DLD1 (cell line): ENCODE results near the gene CACUL1.
"Not testable (repeated sequence)": the region's sequence is repeated elsewhere in the genome, so short reads cannot be mapped to it uniquely, and the experiment has no call there.

Source experiments
- in situ Hi-C: cut with HindIII; loops from 2 replicates; pipeline ENCODE4 v1.10.0; 2017; ENCODE audit warnings: low sequenced_read_pairs

Gene CACUL1

DNA sequence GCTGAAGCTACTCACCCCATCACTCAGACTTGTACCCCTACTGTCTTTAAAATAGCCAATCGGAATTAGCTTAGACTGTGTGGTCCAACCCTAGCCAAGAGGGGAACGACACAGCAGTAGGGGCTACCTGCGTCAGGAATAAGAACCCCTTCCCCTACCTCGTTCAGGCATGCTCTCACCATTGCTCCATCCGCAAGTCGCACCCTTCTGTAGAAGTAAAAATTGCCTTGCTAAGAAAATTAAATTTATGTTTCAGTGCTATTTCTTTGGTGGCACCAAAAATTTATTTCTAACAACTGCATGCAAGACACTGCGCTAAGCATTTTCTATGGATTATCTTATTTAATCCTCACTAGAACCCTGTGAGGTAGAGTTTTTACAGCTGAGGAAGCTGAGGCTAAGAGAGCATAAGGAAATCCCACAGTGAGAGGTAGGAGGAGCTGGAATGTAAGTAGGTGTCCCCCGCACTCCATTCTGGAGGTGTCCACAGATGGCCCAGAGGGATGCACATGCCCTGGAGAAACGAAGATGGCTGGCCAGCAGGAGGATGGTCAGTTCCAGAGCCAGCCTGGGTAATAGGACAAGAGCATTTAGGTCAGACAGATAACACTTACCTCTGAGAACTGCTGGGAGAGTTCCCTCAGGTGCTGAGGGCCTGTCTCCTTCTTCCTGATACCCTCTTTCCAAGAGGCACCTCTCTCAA lies 15.3 kb upstream of the CACUL1 start:
- in situ Hi-C loops = no loop called here

DNA sequence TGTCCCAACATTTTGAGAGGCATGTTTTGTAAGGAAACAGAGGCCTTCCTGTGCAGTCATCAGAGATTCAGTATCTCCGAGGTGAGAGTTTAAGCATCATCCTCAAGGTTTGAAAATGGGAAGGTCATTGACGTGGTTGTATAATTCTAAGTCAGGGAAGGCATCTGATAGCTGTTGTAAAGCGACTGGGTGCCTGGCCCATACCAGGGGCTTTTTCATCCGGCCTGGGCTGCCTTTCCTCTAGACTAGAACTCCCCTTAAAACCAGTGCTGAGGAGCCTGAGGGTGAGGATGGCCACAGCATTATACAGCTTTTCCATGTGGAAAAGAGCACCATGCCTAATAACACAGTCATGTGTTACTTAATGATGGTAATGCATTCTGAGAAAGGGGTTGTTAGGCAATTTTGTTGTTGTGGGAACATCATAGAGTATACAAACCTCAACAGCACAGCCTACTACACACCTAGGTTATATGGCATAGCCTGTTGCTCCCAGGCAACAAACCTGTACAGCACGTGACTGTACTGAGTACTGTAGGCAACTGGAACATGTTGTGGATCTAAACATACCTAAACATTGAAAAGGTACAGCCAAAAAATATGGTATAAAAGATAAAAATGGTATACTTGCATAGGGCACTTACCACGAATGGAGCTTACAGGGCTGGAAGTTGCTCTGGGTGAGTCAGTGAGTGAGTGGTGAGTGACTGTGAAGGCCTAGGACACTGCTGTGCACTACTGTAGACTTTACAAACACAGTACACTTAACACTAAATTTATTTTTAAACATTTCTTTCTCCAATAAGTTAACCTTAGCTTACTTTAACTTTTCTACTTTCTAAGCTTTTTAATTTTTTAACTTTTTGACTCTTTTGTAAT lies 13.5 kb upstream of the CACUL1 start:
- in situ Hi-C loops = no loop called here

DNA sequence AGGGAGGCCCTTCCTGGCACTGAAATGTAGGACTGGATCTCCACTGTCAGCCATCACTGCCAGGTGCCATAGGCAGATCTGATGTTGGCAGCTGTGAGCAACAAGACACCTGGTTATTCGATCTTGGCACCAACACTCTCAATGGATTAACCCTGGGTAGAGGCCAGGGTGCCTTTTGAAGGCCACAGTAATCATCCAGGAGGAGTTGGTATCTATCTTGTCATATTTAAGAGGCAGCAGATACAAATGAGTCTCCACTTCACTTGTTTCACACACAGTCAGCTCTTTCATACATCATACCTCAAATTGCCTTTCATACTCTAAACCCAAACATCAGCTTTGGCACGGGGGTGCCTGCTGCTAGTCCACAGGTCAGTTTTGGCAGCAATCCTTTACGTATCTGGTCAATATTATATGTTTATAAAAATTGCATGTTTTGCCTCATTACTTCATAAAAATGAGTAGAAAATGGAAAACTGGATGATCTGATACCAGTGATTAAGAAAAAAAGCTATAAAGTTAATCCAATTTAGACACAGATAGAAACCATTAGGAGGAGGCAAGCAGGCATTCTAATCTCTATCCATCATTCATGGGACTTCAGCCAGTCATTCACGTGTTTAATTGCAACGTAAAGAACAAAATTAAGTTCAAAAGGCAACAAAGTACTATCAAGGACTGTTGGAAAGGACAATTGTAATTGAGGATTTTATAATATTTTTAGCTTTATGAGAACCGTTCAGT lies 12.7 kb upstream of the CACUL1 start:
- in situ Hi-C loops = no loop called here

DNA sequence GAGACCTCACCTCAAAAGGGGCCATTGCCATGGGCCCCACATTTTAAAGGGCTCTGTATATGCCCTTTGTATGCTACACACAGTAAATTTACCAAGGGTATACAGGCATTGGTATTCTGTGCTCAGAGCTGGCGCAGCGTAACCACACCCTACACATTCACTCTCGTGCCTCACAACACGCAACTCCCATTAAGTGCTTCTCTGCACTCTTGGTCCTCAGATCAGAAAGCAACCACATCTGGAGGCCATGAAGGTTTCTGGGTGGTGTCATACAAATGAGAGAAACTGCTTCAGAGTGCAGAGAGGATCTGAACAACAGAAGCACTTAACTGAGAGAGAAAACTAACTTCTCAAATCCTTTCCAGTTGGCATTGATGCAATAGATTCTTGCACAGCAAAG lies 9.4 kb upstream of the CACUL1 start:
- in situ Hi-C loops = no loop called here

DNA sequence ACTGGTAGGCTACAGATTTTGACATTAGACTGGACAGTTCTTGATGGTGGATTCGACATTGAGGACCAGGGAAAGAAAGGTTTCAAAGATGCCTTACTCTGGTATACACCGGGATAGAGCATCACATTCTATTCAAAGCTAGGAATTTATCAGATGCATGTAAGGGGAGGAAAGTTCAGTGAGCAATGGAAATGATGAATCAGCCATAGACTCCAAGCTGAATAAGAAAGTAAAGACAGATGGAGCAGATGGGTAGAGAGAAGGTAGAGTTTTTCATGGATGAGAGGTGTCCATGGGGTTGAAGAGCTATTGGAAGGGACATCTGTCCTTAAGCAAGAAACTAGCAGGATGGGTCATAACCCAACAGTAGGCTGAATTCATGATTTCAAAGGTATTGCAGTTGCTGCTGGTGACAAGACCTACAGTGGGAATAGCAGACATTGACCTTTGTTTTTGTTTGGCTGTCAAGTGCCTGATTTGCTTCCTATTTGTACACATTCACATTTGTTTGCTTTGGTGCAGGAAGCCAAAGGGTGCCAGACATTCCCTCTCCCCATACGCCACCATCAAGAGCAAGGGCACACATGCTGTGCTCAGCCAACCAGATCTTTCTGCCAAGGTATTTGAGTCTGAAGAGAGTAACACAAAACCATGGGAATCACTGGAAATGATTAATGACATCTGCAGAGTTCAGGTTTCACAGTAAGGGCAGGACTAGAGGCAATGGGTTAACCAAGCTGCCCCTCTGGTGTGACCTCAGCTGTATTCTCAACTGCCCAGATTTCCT lies 8.6 kb upstream of the CACUL1 start:
- in situ Hi-C loops = no loop called here

DNA sequence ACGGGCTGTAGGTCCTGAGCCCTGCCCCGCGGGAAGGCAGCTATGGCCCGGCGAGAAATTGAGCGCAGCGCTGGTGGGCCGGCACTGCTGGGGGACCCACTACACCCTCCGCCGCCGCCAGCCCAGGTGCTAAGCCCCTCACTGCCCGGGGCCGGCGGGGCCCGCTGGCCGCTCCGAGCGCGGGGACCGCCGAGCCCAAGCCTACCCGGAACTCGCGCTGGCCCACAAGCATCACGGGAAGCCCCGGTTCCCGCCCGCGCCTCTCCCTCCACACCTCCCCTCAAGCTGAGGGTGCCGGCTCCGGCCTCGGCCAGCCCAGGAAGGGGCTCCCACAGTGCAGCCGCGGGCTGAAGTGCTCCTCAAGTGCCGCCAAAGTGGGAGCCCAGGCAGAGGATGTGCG lies 5.5 kb upstream of the CACUL1 start:
- in situ Hi-C loops = no loop called here

DNA sequence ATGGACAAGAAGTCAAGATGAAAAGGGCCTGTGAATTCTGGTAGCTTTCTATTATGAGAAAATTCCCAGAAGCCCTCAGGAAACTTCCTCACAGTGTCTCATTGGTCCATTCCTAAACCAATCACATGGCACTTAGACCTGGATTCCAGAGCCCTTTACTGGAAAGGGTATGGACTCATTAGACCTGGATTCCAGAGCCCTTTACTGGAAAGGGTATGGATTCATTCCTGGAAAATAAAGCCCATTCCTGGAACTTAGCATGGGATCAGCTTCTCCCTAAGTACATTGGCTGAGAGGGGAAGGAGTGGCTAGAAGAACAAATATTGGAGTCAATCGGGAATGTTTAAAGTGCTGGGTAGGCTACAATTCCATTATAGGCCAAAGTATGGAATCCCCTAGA lies 3.7 kb upstream of the CACUL1 start:
- in situ Hi-C loops = no loop called here

DNA sequence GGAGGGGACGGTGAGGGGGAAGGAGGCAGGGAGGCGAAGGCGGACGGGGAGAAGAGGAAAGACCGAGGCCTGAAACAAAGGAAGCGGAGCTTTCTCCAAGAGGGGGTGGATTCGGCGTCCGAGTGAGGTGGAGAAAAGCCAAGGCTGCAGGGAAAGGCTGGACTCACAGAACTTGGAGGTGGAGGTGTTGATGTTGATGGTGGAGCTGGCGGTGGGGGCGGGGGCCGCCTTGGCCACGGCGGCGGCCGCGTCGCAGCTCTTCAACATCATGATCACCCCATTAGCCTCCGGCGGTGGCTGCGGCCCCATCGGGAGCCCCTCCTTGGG lies 578 bp downstream of the CACUL1 start:
- in situ Hi-C loops = no loop called here

DNA sequence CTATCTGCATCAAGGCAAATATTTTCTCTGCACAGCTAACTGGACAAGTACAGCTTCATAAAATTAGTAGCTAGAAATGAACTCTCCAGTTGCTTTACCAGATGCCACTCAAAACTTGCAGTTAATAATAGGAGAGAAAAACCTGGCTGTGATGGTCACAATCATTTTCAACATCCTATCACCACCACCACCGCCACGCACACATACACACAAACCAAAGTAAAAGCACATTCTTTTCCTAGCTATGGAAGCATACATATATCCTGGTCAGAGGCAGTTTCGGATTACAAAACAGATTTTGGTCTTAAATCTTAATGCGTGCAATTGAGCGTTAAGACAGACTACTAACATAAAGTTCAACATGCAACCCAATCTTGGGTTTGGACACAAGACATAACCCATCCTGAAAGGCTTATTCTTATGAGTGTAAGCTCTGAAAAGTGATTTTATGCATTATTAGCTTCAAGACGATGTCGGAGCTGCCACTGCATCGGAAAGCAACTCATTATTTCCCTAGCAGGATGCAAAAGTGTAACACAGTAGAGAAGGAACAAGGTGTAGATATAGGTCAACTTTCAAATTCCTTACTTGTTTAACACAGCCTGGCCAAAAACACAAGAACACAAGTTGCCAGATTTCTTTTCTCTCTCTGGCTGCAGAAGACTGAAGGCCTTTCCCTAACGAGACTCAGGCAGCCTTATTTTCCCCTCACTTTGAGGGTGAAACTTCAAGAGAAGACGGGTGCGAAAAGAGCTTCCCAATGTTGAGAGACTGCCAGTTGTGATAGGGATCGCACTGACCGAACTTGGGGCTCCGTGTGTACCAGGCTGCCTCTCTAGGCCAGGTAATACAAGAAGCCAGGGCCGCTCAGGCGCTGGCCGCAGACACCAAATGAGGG lies 1.2 kb downstream of the CACUL1 start:
- in situ Hi-C loops = no loop called here

DNA sequence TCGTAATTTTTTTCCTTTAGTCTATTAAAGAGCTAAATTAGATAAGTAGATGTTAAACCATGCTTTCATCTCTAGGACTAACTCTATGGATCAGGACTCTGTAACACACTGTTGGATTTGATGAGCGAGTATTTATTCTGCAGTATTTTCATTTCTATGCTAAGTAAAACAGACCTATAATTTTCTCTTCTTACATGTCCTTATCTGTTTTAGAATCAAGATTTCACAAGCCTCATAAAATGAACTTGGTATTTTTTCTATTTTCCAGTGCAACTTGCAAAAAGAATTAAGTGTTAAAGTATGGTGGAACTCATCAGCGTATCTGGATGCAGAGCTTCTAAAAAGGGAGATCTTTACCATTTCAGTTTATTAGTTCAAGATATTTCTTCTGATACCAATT lies 2.4 kb downstream of the CACUL1 start:
- in situ Hi-C loops = no loop called here

DNA sequence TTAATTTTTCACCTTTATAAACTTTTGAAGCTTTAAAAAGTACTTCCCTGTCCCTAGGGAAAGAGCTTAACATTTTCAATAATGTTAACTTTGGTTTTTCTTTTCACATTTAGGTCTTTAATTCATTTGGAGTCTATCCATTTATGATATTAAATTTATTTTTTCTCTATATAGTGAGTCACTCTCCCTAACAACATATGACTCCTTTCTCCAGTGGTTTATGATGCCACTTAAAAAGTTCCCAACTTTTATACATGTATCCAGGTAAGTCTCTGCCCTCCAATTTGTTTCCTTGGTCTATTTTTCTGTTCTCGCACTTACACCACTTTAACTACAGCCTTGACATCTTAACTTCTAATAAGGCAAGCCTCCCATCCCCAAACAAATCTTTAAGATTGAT lies 3.5 kb downstream of the CACUL1 start:
- in situ Hi-C loops = no loop called here

DNA sequence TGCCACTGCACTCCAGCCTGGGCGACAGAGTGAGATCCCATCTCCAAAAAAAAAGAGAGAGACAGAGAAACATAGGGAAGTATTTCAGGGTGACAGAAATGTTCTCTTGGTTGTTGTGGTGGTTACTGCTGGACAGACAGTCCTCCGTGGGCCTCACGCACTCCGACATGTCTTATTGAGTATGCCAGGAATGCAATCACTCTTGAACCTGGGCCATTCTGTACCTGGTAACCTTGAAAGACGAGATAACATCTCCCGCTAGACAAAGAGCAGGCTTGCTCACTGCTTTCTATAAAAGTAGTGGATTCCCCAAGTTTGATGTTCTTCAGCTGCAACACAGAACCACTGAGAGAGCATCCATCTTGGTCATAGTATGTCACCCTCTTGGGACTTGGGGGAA lies 6.7 kb downstream of the CACUL1 start:
- in situ Hi-C loops = no loop called here

DNA sequence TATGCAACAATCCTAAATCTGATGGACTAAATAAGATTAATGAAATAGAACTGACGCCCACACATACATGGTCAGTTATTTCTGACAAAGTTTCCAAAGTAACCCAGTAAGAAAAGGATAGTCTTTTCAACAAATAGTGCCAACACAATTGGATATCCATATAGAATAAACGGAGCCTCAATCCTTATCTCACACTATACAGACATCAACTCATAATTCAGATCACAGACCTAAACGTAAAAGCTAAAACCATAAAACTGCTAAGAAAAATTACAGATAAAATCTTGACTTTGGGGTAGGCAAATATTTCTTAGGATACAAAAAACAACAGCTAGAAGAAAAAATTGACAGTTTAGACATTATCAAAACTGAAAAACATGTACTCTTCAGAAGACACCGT lies 8.5 kb downstream of the CACUL1 start:
- in situ Hi-C loops = no loop called here

DNA sequence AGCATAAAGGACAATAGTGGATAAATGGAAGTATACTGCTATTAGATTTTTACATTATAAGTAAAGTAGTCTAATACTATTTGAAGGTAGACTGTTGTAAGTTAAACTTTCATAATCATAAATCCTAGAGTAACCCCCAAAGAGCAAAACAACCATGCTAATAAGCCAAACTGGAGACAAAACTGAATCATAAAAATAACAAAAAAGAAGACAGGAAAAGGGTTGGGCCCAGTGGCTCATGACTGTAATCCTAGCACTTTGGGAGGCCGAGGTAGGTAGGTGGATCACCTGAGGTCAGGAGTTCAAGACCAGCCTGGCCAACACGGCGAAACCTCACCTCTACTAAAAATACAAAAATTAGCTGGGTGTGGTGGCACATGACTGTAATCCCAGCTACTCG lies 9.7 kb downstream of the CACUL1 start:
- in situ Hi-C loops = no loop called here

DNA sequence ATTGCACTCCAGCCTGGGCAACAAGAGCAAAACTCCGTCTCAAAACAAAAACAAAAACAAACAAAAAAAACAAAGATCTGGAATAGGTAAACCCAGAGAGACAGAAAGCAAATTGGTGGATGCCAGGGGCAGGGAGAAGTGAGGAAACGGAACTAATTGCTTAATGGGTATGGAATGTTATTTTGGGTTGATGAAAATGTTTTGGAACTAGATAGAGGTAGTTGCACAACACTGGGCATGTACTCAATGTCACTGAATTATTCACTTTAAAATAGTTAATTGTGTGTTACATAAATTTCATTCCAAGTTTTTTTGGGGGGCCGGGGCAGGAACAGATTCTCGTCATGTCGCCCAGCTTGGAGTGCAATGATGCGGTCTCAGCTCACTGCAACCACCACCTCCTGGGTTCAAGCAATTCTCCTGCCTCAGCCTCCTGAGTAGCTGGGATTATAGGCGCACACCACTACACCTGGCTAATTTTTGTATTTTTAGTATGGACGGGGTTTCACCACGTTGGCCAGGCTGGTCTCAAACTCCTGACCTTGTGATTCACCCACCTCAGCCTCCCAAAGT lies 10.3 kb downstream of the CACUL1 start:
- in situ Hi-C loops = not testable (repeated sequence)

DNA sequence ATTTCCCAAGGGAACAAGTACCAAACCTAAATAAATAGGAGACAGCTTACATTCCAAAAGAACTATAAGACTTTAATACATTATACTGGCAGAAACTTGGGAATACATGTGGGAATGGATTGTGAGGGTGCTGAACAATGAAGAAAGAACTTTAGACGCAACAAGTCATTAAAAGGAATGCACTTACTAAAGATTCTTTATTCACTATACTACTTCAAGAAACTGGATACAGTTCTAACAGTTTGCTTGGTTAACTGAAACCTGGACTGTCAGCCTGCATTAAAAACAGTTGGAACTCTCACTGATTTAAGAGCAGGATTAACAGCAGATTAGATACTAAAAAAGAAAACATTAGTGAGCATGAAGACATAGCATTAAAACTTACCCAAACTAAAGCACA lies 12.0 kb downstream of the CACUL1 start:
- in situ Hi-C loops = no loop called here

DNA sequence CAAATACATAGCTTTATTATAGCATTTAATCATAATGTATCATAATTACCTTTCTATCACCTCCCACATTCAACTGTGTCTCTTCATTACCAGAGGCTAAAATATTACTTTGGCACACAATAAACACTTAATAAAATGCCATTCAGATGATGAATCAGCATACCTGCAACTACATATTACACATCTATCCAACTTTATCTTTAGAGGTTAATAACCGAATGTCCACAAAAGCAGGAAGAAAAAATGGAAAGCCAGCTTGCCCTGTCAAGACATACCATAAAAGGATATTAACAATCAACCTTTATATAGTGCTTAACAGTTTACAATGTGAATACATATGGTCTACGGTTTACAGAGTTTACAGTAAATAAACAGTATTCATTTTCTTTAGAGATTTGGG lies 12.7 kb downstream of the CACUL1 start:
- in situ Hi-C loops = no loop called here

DNA sequence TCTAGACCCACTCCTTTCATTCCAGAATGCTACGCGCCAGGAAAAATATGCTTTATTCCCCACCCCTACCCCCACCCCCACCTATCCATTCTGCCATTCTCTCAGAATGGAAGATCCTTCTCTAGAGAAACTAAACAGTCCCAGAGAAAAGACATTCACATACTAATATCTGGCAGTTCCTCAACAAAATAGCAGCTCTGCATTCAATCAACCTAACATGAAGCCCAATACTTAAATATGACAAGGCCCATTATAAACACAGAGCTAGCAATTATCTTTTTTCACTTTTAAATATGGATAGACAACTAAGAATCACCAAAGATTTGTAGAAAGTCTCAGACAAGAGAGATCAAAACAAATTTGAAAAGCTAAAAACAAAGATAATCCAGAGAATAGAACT lies 16.4 kb downstream of the CACUL1 start:
- in situ Hi-C loops = no loop called here

DNA sequence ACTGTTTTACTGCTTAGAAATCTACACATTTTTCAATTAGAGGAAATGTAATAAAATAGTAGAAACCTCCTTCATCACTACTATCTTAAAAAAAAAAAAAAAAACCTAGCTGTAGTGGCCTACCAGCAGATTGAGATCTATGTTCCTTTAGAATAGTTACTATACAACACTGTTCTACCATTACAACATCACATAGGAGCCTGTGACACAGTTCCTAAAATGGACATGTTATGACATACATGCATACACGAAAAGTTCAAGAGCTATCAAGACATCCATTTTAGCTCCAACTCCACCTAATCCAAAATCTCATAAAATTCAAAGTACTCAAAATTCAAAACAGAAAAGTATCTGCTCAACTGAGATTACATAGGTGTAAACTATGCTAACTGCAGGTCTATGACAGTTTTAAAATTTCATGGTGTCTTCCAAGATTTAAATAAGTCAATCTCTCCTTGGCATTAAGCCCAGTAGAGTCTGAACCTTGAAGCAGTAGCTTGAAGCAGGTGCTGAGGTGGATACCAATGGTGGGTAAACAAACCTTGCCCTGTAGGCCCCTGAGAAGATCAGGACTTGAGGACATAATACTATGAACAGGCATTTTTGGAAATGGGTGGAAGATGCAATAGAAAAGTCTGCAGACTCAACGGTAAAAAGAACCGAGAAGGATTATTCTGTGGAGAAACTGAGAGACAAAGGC lies 17.0 kb downstream of the CACUL1 start:
- in situ Hi-C loops = no loop called here
